Epidermal melanocyte (primary cell): ENCODE data around the gene FCER1G.
"Not testable (repeated sequence)": the region's sequence is repeated elsewhere in the genome, so short reads cannot be mapped to it uniquely, and the experiment has no call there.

Experiments used
- DNase-seq: peaks from one replicate; pipeline ENCODE4 v3.0.0; 2011; ENCODE audit warnings: low spot score; ENCODE audit not compliant: insufficient read length

The FCER1G gene

GRCh38 chr1:161229896-161230295 lies 14.8 kb downstream of the FCER1G start:
- DNase-seq: no peak

- no peak for DNase-seq
Observed at GRCh38 chr1:161230762-161231161, 15.7 kb downstream of the FCER1G start.

DNA sequence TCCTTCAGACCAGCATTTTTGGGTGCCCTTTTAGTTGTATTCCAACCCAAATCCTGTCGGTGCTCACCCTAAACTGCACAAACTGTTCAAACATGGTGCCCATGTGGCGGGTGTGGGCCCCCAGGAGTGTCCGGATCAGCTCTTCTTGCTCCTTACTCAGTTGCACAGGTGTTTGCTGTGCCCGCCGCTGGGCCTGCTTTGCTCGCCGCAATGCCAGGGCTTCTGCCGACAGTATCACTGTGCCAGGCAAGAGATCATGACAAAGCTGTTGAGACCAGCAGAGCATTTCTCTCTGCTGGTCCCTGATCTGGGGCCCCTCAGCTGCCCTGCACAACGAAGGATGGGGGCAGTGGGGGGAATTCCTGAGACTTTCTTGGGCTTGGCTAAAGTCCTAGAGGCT lies 18.0 kb downstream of the FCER1G start:
- DNase-seq: no peak

DNA sequence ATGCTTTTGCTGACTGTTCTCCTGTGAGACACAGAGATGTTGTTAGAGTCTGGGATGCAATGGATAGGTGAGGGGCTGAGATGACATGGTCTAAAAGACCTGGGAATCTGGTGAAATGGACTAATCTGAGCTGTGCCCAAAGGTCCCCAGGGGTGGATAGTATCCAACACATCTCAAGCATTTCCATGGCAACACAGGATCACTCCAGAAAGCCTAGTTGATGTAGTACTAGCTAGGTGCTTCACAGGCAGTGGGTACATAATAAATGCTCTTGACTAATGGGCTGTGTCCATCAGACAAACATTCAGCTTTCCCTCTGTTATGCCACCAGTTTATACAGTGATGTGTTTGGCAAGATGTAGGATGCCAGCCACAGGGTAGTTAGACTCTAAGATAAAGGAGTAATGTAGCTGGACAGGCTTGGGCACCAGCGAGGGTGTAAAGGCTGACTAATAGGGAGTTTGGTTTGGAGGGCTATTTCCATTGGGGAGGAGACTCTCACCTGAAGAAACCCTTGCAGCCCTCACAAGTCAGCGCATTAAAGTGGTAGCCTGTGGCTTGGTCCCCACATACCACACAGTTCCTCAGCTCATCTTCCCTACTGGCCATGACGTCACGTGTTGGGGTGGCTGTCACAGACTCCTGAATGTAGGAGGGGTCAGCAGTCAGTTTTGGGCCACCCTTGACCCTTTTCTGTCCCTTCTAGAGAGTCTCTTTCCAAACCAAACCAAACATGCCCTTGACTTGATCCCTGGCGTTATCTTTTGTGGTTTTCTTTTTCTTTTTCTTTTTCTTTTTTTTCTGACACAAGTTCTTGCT lies 21.1 kb downstream of the FCER1G start:
- DNase-seq: no peak

DNA sequence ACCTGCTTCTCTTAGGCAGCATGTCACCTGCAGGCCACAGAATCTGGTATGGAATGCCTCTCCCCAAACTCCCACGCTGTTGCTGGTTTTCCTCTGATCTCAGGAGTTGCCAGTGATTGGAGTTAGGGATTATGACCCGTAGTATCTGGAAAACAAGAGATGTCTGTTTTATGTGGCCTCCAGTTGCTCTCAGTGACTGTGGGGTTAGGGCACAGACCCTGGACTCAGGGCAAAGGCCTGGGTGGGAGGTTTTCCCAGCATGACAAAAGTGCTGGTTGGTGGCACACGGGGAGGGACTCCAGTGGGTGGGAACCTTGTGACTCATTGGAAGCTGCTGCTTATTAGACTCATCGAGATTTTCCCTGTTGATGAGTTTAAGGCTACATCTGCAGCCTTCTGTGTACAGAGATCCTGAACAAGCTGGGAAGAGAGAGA lies 23.0 kb downstream of the FCER1G start, which contains the start of gene NR1I3:
Gene NR1I3, minus strand, starts transcription at position 165 of the 435 bp plus-strand sequence. CDS start 1,638 bp downstream, outside the sequence.
- no peak for DNase-seq

DNA sequence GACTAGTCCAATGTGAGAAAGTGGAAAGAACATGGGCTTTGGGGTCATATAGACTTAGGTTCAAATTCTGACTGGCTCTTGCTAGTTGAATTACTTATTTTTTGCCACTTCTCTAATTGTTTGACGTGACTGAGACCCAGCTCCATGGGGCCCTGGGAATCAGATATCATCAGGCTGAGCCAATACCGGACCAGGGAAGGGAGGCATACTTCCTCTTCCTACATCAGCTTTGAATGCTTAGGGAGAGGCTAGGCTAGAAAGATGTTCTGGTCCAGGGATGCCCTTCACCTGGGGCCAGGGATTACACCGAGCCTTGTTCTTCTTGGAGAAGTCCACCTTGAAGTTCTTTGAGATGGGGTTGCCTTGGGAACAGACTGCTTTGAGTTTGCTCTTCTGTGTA lies 26.6 kb downstream of the FCER1G start:
- no peak for DNase-seq

- DNase-seq: no peak
Observed at GRCh38 chr1:161242313-161242712, 27.2 kb downstream of the FCER1G start.

DNA sequence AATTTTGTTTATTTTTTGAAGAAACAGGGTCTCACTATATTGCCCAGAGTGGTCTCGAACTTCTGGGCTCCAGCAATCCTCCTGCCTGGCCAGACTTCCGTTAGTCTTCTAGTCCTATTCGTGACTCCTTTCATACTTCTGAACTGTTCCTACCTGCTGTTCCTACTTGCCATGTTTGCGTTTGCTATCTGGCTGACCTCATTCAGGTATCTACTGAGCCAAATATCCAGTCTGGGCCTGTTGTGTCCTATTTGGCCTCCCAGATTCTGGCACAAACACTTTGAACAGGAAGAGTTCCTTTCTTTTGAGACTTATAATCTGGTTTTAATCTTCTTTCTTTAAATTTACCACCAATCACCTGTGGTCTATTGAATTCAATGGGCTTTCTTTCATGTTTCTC lies 29.8 kb downstream of the FCER1G start:
- DNase-seq: no peak

DNA sequence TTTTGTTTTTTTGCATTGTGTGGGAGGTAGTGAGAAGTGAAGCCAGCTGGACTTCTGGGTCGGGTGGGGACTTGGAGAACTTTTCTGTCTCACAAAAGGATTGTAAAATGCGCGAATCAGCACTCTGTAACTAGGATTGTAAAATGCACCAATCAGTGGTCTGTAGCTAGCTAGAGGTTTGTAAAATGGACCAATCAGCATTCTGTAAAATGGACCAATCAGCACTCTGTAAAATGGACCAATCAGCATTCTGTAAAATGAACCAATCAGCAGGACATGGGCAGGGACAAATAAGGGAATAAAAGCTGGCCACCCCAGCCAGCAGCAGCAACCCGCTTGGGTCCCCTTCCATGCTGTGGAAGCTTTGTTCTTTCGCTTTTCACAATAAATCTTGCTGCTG lies 35.0 kb downstream of the FCER1G start:
- DNase-seq: not testable (repeated sequence)

DNA sequence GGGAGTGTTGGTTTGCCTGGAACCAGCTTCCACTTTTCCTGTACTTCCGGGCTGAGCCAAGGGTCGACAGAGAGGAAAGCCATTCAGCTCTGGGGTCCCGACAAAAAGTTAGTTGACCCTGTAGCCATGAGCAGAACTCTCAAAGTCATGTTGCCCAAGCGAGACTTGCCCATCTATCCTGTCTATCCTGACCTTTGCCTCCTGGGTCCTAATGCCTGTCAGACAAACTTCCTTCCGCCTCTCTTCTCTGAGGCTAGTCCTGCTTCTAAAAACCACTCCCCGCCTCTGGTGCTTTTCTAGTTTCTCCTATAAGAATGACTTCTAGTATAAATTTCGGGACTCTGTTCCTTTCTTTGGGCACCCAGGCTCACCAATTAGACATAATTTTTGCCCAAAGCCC lies 35.7 kb downstream of the FCER1G start:
- DNase-seq: no peak

DNA sequence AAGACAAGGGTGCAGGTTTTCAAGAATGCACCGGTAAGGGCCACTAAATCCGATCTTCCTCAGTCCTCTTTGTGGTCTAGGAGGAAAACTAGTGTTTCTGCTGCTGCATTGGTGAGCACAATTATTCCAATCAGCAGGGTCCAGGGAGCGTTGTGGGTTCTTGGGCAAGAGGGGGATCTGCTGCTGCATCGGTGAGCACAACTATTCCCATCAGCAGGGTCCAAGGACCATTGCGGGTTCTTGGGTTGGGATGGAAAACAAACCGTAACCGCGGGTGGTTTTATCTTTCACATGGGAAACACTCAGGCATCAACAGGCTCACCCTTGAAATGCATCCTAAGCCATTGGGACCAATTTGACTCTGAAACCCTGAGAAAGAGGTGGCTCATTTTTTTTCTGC lies 36.5 kb downstream of the FCER1G start:
- DNase-seq: no peak

GRCh38 chr1:161255302-161255701 lies 40.2 kb downstream of the FCER1G start:
- DNase-seq: not testable (repeated sequence)

- not testable (repeated sequence) for DNase-seq
Observed at GRCh38 chr1:161255955-161256520, 40.9 kb downstream of the FCER1G start.

- not testable (repeated sequence) for DNase-seq
Observed at GRCh38 chr1:161257109-161257508, 42.0 kb downstream of the FCER1G start.

DNA sequence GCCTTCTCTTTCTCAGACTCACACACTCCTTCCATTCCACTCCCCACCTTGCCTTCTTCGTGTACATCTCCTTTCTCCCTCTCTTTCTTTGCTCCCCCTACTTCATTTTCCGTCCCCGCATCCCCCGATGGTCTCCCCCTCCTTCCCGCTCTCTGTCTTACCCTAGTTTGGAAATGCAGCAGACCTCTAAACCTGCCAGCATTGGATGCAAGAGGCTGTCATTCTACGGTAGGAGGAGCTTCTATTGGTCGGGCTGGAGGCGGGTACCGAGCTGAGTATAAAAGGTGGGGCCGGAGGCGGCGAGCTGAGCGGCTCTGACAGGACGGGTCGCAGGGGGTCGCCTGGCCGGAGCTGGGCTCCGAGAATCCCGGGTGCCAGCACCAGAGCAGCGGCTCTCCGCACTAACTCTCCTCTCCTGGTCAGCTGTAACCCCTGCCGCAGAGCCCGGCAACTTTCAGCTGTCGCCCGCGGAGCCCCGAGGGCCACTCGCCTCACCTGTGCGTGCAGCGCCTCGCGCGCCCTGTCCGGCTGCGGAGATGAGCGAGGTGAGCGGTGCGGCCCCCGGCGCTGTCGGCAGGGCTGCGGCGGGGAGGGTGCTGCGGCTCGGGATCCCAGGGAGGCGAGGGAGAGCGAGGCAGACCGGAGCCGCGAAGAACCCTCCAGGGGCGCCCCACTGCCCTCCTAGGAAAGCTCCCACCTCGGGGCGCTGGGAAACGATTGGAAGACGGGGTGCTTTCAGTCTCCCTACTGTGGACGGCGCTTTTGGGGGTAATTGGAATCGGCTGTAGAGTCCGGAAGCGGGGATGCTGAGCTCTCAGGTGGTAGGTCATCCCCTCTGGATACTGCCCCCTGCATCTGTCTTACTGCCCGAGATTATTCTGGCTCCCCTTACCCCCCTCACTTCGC lies 43.6 kb downstream of the FCER1G start, which contains the start of gene PCP4L1:
Gene PCP4L1, plus strand, starts transcription at position 307 of the 906 bp plus-strand sequence. Its CDS starts 230 bp downstream, at position 537.
- no peak for DNase-seq

- DNase-seq: no peak
Observed at GRCh38 chr1:161259345-161259702, 44.2 kb downstream of the FCER1G start.

- no peak for DNase-seq
Observed at GRCh38 chr1:161259765-161260164, 44.7 kb downstream of the FCER1G start.

- DNase-seq: no peak
Observed at GRCh38 chr1:161260376-161261260, 45.5 kb downstream of the FCER1G start.

DNA sequence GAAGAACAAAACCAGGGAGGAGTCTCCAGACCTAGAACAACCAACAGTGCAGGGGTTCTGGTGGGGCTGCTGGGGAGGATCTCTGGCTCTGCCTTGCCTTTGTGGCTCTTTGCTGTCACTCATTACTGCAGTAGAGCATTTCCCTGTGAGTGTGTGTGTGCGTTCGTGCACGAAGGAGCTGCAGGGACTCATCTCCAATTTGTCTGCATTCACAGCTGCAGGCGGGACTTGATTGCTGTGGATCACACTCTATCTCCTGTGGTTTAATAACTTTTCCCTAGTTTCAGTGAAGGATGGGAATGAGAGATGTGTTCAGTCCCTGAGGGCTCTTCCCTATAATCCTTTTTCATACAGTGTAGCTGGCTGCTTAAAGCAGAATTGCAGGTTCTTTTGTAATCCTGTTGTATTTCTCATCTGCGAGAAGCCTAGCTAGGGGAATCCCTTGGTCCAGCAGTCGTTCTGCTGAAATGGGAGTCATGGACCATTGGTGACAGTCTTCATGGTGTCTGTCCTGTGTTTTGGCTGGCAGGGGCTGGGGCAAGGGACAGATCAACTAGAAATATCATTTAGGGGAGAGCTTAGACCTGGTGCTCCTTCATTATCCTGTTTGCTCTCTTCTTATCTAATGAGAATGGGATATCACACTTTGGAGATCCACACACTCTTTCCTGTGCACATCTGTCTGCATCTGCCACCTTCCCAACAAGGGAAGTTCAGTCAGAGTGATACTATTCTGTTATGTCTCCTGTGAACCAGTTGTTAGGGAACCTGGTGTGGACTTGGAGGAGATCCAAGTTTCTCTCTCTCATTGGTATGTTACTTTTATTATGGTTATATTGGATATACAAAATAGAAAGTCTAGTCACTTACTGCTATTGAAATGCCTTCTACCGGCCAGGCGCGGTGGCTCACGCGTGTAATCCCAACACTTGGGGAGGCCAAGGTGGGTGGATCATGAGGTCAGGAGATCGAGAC lies 46.5 kb downstream of the FCER1G start:
- no peak for DNase-seq

GRCh38 chr1:161265305-161265704 lies 50.2 kb downstream of the FCER1G start:
- no peak for DNase-seq
